ENCODE measurements around the gene POLH. TPM values are rescaled to one million over a fixed set of nuclear protein-coding genes. Genes with fewer than 3 reads are reported as not detected.
"Not testable (repeated sequence)": the region's sequence is repeated elsewhere in the genome, so short reads cannot be mapped to it uniquely, and the experiment has no call there.

POLH gene
- total and polyA plus RNA-seq, 4 experiments from 2014 or later = 8.2 to 31.9 (median 25.1) TPM

- intact Hi-C loops (cut with micrococcal nuclease) = loop anchor here (5.0 kb wide), 1 partner anchor 407 kb away; the partner anchor contains the start of gene SRF
- Histone ChIP-seq H3K9me3 (ENCODE audit: control insufficient read depth in 1 of 2, low read length in 2 of 2) (no peaks in the 10 kb centered on the region), H3K27me3 (ENCODE audit: insufficient read depth, low read length) (no peaks in the 10 kb centered on the region), H3K4me3 (ENCODE audit: low read length in 2 of 2) (no peak overlapping the region), H3K36me3 (ENCODE audit: insufficient read depth, low read length) (peaks cover 18% of the 10 kb centered on the region), H3K27ac (ENCODE audit: low read depth, low read length) (no peak overlapping the region), H3K4me1 (ENCODE audit: insufficient read depth, low read length) (peaks cover 43% of the 10 kb centered on the region)
- no peak for DNase-seq
- peaks cover 28 to 64% (median 44%) of the 10 kb centered on the region in 4 donors for H3K4me1 Mint-ChIP-seq
- no peaks in the 10 kb centered on the region for H3K9me3 Mint-ChIP-seq
- peaks cover 14 to 37% of the 10 kb centered on the region in 2 donors for H3K36me3 Mint-ChIP-seq
- peak overlapping the region in 6 of 8 donors; percentile 13 to 74 (median 45) for H3K4me3 Mint-ChIP-seq
- H3K27me3 Mint-ChIP-seq = no peaks in the 10 kb centered on the region
- CTCF ChIA-PET (ENCODE audit: partially characterized antibody) = no interaction called here
- H3K27ac Mint-ChIP-seq = peak overlapping the region in 6 of 7 donors; percentile 42 to 76 (median 70)
- POLR2A ChIA-PET (ENCODE audit: partially characterized antibody) = no interaction called here
These were observed 3.2 kb downstream of the POLH start for GRCh38 chr6:43579171-43579570.

- peaks cover 37% of the 10 kb centered on the region for H3K4me1 ChIP-seq (ENCODE audit: insufficient read depth, low read length)
- H3K4me3 Mint-ChIP-seq = no peak overlapping the region
- ChIA-PET CTCF (ENCODE audit: partially characterized antibody) (interaction anchor here (1.2 kb wide), 1 partner anchor 31 kb away, joined by 4 read pairs; no protein-coding TSS in a partner anchor), POLR2A (ENCODE audit: partially characterized antibody) (interaction anchor here (0.7 to 1.5 kb wide), 2 partner anchors 12 to 530 kb away, joined by 3 read pairs; no protein-coding TSS in a partner anchor)
- H3K27me3 ChIP-seq (ENCODE audit: insufficient read depth, low read length) = no peaks in the 10 kb centered on the region
- H3K27me3 Mint-ChIP-seq = no peaks in the 10 kb centered on the region
- no peaks in the 10 kb centered on the region for H3K9me3 Mint-ChIP-seq
- intact Hi-C loops (cut with micrococcal nuclease) = no loop called here
- H3K36me3 ChIP-seq (ENCODE audit: insufficient read depth, low read length) = peaks cover 32% of the 10 kb centered on the region
- H3K36me3 Mint-ChIP-seq = peaks cover 18 to 42% of the 10 kb centered on the region in 2 donors
- peaks cover 28 to 56% (median 43%) of the 10 kb centered on the region in 4 donors for H3K4me1 Mint-ChIP-seq
- no peak overlapping the region for H3K27ac ChIP-seq (ENCODE audit: low read depth, low read length)
- H3K4me3 ChIP-seq (ENCODE audit: low read length in 2 of 2) = no peak overlapping the region
- no peaks in the 10 kb centered on the region for H3K9me3 ChIP-seq (ENCODE audit: control insufficient read depth in 1 of 2, low read length in 2 of 2)
- no peak for DNase-seq
- H3K27ac Mint-ChIP-seq = peak overlapping the region in 6 of 7 donors; percentile 41 to 92 (median 69)
These were observed 6.9 kb downstream of the POLH start for GRCh38 chr6:43582911-43583310.

GRCh38 chr6:43584892-43585570, 9.0 kb downstream of the POLH start:
- peak overlapping the region; percentile 61 to 92 (median 91) for H3K27ac Mint-ChIP-seq
- peak; percentile 26 to 50 (median 34) for DNase-seq
- peaks cover 30 to 51% of the 10 kb centered on the region in 2 donors for H3K36me3 Mint-ChIP-seq
- peaks cover 19 to 39% (median 28%) of the 10 kb centered on the region in 4 donors for H3K4me1 Mint-ChIP-seq
- H3K27me3 ChIP-seq (ENCODE audit: insufficient read depth, low read length) = no peaks in the 10 kb centered on the region
- peak overlapping the region; percentile 25 to 82 (median 70) for H3K4me3 Mint-ChIP-seq
- no peaks in the 10 kb centered on the region for H3K27me3 Mint-ChIP-seq
- H3K9me3 Mint-ChIP-seq = no peaks in the 10 kb centered on the region
- H3K27ac ChIP-seq (ENCODE audit: low read depth, low read length) = peak overlapping the region; percentile 6
- ChIA-PET CTCF (ENCODE audit: partially characterized antibody) (interaction anchor here (0.9 to 1.5 kb wide), 4 partner anchors 9 to 490 kb away, joined by 3 to 6 read pairs (median 4); partner anchors contain the start of genes POLH and XPO5), POLR2A (ENCODE audit: partially characterized antibody) (interaction anchor here (0.6 to 2.6 kb wide), 7 partner anchors 8 to 69 kb away, joined by 3 to 20 read pairs (median 5); partner anchors contain the start of genes GTPBP2, POLH, POLR1C and XPO5)
- H3K9me3 ChIP-seq (ENCODE audit: control insufficient read depth in 1 of 2, low read length in 2 of 2) = no peaks in the 10 kb centered on the region
- no peak overlapping the region for H3K4me3 ChIP-seq (ENCODE audit: low read length in 2 of 2)
- H3K36me3 ChIP-seq (ENCODE audit: insufficient read depth, low read length) = peaks cover 34% of the 10 kb centered on the region
- peaks cover 27% of the 10 kb centered on the region for H3K4me1 ChIP-seq (ENCODE audit: insufficient read depth, low read length)
- intact Hi-C loops (cut with micrococcal nuclease) = no loop called here

- Mint-ChIP-seq H3K36me3 (peaks cover 31 to 52% of the 10 kb centered on the region in 2 donors), H3K4me1 (peaks cover 21 to 33% (median 26%) of the 10 kb centered on the region in 4 donors), H3K27ac (peak overlapping the region in 3 of 7 donors; percentile 46 to 72 (median 60)), H3K9me3 (no peaks in the 10 kb centered on the region), H3K27me3 (no peaks in the 10 kb centered on the region), H3K4me3 (no peak overlapping the region)
- ChIA-PET POLR2A (ENCODE audit: partially characterized antibody) (no interaction called here), CTCF (ENCODE audit: partially characterized antibody) (interaction anchor here (2.2 kb wide), 1 partner anchor 21 kb away, joined by 6 read pairs; no protein-coding TSS in a partner anchor)
- H3K27me3 ChIP-seq (ENCODE audit: insufficient read depth, low read length) = no peaks in the 10 kb centered on the region
- intact Hi-C loops (cut with micrococcal nuclease) = no loop called here
- DNase-seq = no peak
- peaks cover 27% of the 10 kb centered on the region for H3K4me1 ChIP-seq (ENCODE audit: insufficient read depth, low read length)
- peaks cover 26% of the 10 kb centered on the region for H3K36me3 ChIP-seq (ENCODE audit: insufficient read depth, low read length)
- H3K9me3 ChIP-seq (ENCODE audit: control insufficient read depth in 1 of 2, low read length in 2 of 2) = no peaks in the 10 kb centered on the region
- no peak overlapping the region for H3K4me3 ChIP-seq (ENCODE audit: low read length in 2 of 2)
- no peak overlapping the region for H3K27ac ChIP-seq (ENCODE audit: low read depth, low read length)
These were observed 12.2 kb downstream of the POLH start for GRCh38 chr6:43588194-43588593.

GRCh38 chr6:43589564-43589963, 13.6 kb downstream of the POLH start:
- H3K27ac ChIP-seq (ENCODE audit: low read depth, low read length); H3K27me3 Mint-ChIP-seq; H3K9me3 Mint-ChIP-seq; POLR2A ChIA-PET (ENCODE audit: partially characterized antibody); H3K27me3 ChIP-seq (ENCODE audit: insufficient read depth, low read length); H3K4me3 ChIP-seq (ENCODE audit: low read length in 2 of 2); intact Hi-C loops (cut with micrococcal nuclease); DNase-seq; H3K9me3 ChIP-seq (ENCODE audit: control insufficient read depth in 1 of 2, low read length in 2 of 2); H3K4me3 Mint-ChIP-seq: not testable (repeated sequence)
- peak overlapping the region in 1 of 7 donors; percentile 35 for H3K27ac Mint-ChIP-seq
- H3K36me3 ChIP-seq (ENCODE audit: insufficient read depth, low read length) = peaks cover 14% of the 10 kb centered on the region
- H3K36me3 Mint-ChIP-seq = peaks cover 25 to 41% of the 10 kb centered on the region in 2 donors
- peaks cover 13% of the 10 kb centered on the region for H3K4me1 ChIP-seq (ENCODE audit: insufficient read depth, low read length)
- peaks cover 11 to 20% (median 14%) of the 10 kb centered on the region in 4 donors for H3K4me1 Mint-ChIP-seq
- CTCF ChIA-PET (ENCODE audit: partially characterized antibody) = interaction anchor here (1.0 kb wide), 1 partner anchor 24 kb away, joined by 3 read pairs; no protein-coding TSS in a partner anchor

GRCh38 chr6:43593938-43594337, 18.0 kb downstream of the POLH start:
- Histone ChIP-seq H3K36me3 (ENCODE audit: insufficient read depth, low read length) (peaks cover 10% of the 10 kb centered on the region), H3K27ac (ENCODE audit: low read depth, low read length) (no peak overlapping the region), H3K4me3 (ENCODE audit: low read length in 2 of 2) (no peak overlapping the region), H3K4me1 (ENCODE audit: insufficient read depth, low read length) (no peaks in the 10 kb centered on the region), H3K9me3 (ENCODE audit: control insufficient read depth in 1 of 2, low read length in 2 of 2) (no peaks in the 10 kb centered on the region), H3K27me3 (ENCODE audit: insufficient read depth, low read length) (no peaks in the 10 kb centered on the region)
- intact Hi-C loops (cut with micrococcal nuclease) = no loop called here
- ChIA-PET CTCF (ENCODE audit: partially characterized antibody) (interaction anchor here (1.5 to 6.1 kb wide), 2 partner anchors 16 to 485 kb away, joined by 3 to 39 read pairs; no protein-coding TSS in a partner anchor), POLR2A (ENCODE audit: partially characterized antibody) (interaction anchor here (1.6 kb wide), 1 partner anchor 9 kb away, joined by 5 read pairs; no protein-coding TSS in a partner anchor)
- no peaks in the 10 kb centered on the region for H3K9me3 Mint-ChIP-seq
- H3K36me3 Mint-ChIP-seq = peaks cover 25 to 31% of the 10 kb centered on the region in 2 donors
- no peak for DNase-seq
- H3K27me3 Mint-ChIP-seq = no peaks in the 10 kb centered on the region
- H3K27ac Mint-ChIP-seq = no peak overlapping the region
- H3K4me3 Mint-ChIP-seq = no peak overlapping the region
- peaks cover 0 to 3% (median under 1%) of the 10 kb centered on the region in 4 donors for H3K4me1 Mint-ChIP-seq

GRCh38 chr6:43600595-43600994, 24.6 kb downstream of the POLH start:
- Mint-ChIP-seq H3K27me3 (no peaks in the 10 kb centered on the region), H3K4me3 (no peak overlapping the region), H3K9me3 (no peaks in the 10 kb centered on the region), H3K27ac (peak overlapping the region in 4 of 7 donors; percentile 28 to 55 (median 33)), H3K36me3 (peaks cover 34 to 47% of the 10 kb centered on the region in 2 donors), H3K4me1 (peaks cover 0 to 1% (median 0%) of the 10 kb centered on the region in 4 donors)
- ChIA-PET POLR2A (ENCODE audit: partially characterized antibody) (no interaction called here), CTCF (ENCODE audit: partially characterized antibody) (interaction anchor here (1.7 kb wide), 1 partner anchor 8 kb away, joined by 5 read pairs; no protein-coding TSS in a partner anchor)
- H3K9me3 ChIP-seq (ENCODE audit: control insufficient read depth in 1 of 2, low read length in 2 of 2) = no peaks in the 10 kb centered on the region
- intact Hi-C loops (cut with micrococcal nuclease) = loop anchor here (10.0 kb wide), 1 partner anchor 174 kb away; the partner anchor contains the start of gene VEGFA
- no peak overlapping the region for H3K4me3 ChIP-seq (ENCODE audit: low read length in 2 of 2)
- no peak overlapping the region for H3K27ac ChIP-seq (ENCODE audit: low read depth, low read length)
- peaks cover 31% of the 10 kb centered on the region for H3K36me3 ChIP-seq (ENCODE audit: insufficient read depth, low read length)
- no peaks in the 10 kb centered on the region for H3K4me1 ChIP-seq (ENCODE audit: insufficient read depth, low read length)
- H3K27me3 ChIP-seq (ENCODE audit: insufficient read depth, low read length) = no peaks in the 10 kb centered on the region
- no peak for DNase-seq
